Skeletal muscle satellite cell (primary cell): ENCODE results near the gene RAET1L.

Source experiments
- H3K27me3 ChIP-seq: 2 replicates; pipeline ENCODE4 v1.7.0; 2013; ENCODE audit warnings: low read length; ENCODE audit not compliant: control insufficient read depth, insufficient read depth
- H3K36me3 ChIP-seq: 2 replicates; pipeline ENCODE4 v1.7.0; 2013; ENCODE audit warnings: mild to moderate bottlenecking, control low read depth, low read length; ENCODE audit not compliant: insufficient read depth
- H3K4me1 ChIP-seq: 2 replicates; pipeline ENCODE4 v1.7.0; 2013; ENCODE audit warnings: low read length; ENCODE audit not compliant: control insufficient read depth, insufficient read depth
- H3K4me2 ChIP-seq: 2 replicates; pipeline ENCODE4 v1.7.0; 2013; ENCODE audit warnings: mild to moderate bottlenecking, low read length
- H3K4me3 ChIP-seq: 2 replicates; pipeline ENCODE4 v1.7.0; 2013; ENCODE audit warnings: low read length
- H3K9ac ChIP-seq: 2 replicates; pipeline ENCODE4 v1.7.0; 2013; ENCODE audit warnings: mild to moderate bottlenecking, low read depth, low read length, moderate library complexity
- H3K9me3 ChIP-seq: replicated peaks from 2 replicates; pipeline ENCODE4 v1.7.0; 2013; ENCODE audit warnings: mild to moderate bottlenecking, control low read depth, low read length

RAET1L gene

GRCh38 chr6:150043501-150044412, 18.4 kb upstream of the RAET1L start:
- H3K27me3 ChIP-seq: peaks cover 74% of the 10 kb centered on the region
- H3K4me2 ChIP-seq: no peak overlapping the region
- no peak overlapping the region for H3K4me3 ChIP-seq
- H3K9me3 ChIP-seq: no peaks in the 10 kb centered on the region
- no peaks in the 10 kb centered on the region for H3K36me3 ChIP-seq
- no peak overlapping the region for H3K9ac ChIP-seq
- no peaks in the 10 kb centered on the region for H3K4me1 ChIP-seq

GRCh38 chr6:150043096-150043495, 17.8 kb upstream of the RAET1L start:
- Histone ChIP-seq H3K36me3 (no peaks in the 10 kb centered on the region), H3K9ac (no peak overlapping the region), H3K4me1 (peaks cover 3% of the 10 kb centered on the region), H3K4me3 (no peak overlapping the region), H3K9me3 (no peaks in the 10 kb centered on the region), H3K4me2 (no peak overlapping the region), H3K27me3 (peaks cover 78% of the 10 kb centered on the region)

- Histone ChIP-seq H3K27me3 (peaks cover 97% of the 10 kb centered on the region), H3K9me3 (no peaks in the 10 kb centered on the region), H3K4me3 (no peak overlapping the region), H3K9ac (no peak overlapping the region), H3K4me2 (no peak overlapping the region), H3K4me1 (peaks cover 11% of the 10 kb centered on the region), H3K36me3 (no peaks in the 10 kb centered on the region)
These were observed 13.1 kb upstream of the RAET1L start for GRCh38 chr6:150038202-150039062.

GRCh38 chr6:150037526-150038201, 12.3 kb upstream of the RAET1L start:
- H3K9ac ChIP-seq: no peak overlapping the region
- no peaks in the 10 kb centered on the region for H3K9me3 ChIP-seq
- peaks cover 11% of the 10 kb centered on the region for H3K4me1 ChIP-seq
- H3K27me3 ChIP-seq: peaks cover 98% of the 10 kb centered on the region
- H3K4me2 ChIP-seq: peak overlapping the region; percentile 73
- peak overlapping the region; percentile 59 for H3K4me3 ChIP-seq
- H3K36me3 ChIP-seq: no peaks in the 10 kb centered on the region

GRCh38 chr6:150036081-150036480, 10.7 kb upstream of the RAET1L start:
- H3K9ac ChIP-seq: no peak overlapping the region
- no peaks in the 10 kb centered on the region for H3K36me3 ChIP-seq
- peaks cover 11% of the 10 kb centered on the region for H3K4me1 ChIP-seq
- no peak overlapping the region for H3K4me2 ChIP-seq
- H3K27me3 ChIP-seq: peaks cover 96% of the 10 kb centered on the region
- no peak overlapping the region for H3K4me3 ChIP-seq
- H3K9me3 ChIP-seq: no peaks in the 10 kb centered on the region

- no peak overlapping the region for H3K4me3 ChIP-seq
These were observed 8.0 kb upstream of the RAET1L start for GRCh38 chr6:150033207-150033771.

GRCh38 chr6:150032598-150032997, 7.3 kb upstream of the RAET1L start:
- Histone ChIP-seq H3K4me1 (peaks cover 4% of the 10 kb centered on the region), H3K36me3 (no peaks in the 10 kb centered on the region), H3K27me3 (peaks cover 93% of the 10 kb centered on the region)

More at GRCh38 chr6:150033207-150033771, 8.0 kb upstream of the RAET1L start:
- Histone ChIP-seq H3K27me3 (peaks cover 93% of the 10 kb centered on the region), H3K4me1 (peaks cover 10% of the 10 kb centered on the region), H3K9ac (no peak overlapping the region), H3K36me3 (no peaks in the 10 kb centered on the region), H3K9me3 (no peaks in the 10 kb centered on the region), H3K4me2 (no peak overlapping the region)

GRCh38 chr6:150030611-150031010, 5.3 kb upstream of the RAET1L start:
- Histone ChIP-seq H3K4me2 (no peak overlapping the region), H3K27me3 (peaks cover 90% of the 10 kb centered on the region), H3K9ac (no peak overlapping the region), H3K9me3 (no peaks in the 10 kb centered on the region), H3K36me3 (no peaks in the 10 kb centered on the region), H3K4me1 (no peaks in the 10 kb centered on the region), H3K4me3 (no peak overlapping the region)

More at GRCh38 chr6:150032598-150032997, 7.3 kb upstream of the RAET1L start:
- no peak overlapping the region for H3K4me3 ChIP-seq
- H3K9me3 ChIP-seq: no peaks in the 10 kb centered on the region
- H3K4me2 ChIP-seq: no peak overlapping the region
- no peak overlapping the region for H3K9ac ChIP-seq

GRCh38 chr6:150029749-150030148, 4.4 kb upstream of the RAET1L start:
- Histone ChIP-seq H3K4me2 (no peak overlapping the region), H3K36me3 (no peaks in the 10 kb centered on the region), H3K9ac (no peak overlapping the region), H3K27me3 (peaks cover 88% of the 10 kb centered on the region), H3K4me1 (peaks cover 7% of the 10 kb centered on the region), H3K4me3 (no peak overlapping the region), H3K9me3 (no peaks in the 10 kb centered on the region)

GRCh38 chr6:150029276-150029675, 3.9 kb upstream of the RAET1L start:
- H3K9me3 ChIP-seq: no peaks in the 10 kb centered on the region
- no peak overlapping the region for H3K9ac ChIP-seq
- no peaks in the 10 kb centered on the region for H3K36me3 ChIP-seq
- peaks cover 84% of the 10 kb centered on the region for H3K27me3 ChIP-seq
- H3K4me3 ChIP-seq: no peak overlapping the region
- H3K4me2 ChIP-seq: no peak overlapping the region
- H3K4me1 ChIP-seq: peaks cover 7% of the 10 kb centered on the region

GRCh38 chr6:150028799-150029198, 3.5 kb upstream of the RAET1L start:
- Histone ChIP-seq H3K27me3 (peaks cover 79% of the 10 kb centered on the region), H3K4me1 (peaks cover 7% of the 10 kb centered on the region), H3K4me2 (no peak overlapping the region), H3K4me3 (no peak overlapping the region), H3K36me3 (no peaks in the 10 kb centered on the region), H3K9me3 (no peaks in the 10 kb centered on the region), H3K9ac (no peak overlapping the region)
